ENCODE data around the gene FREM2.

The FREM2 gene

GRCh38 chr13:38680912-38681311 is 6.0 kb upstream of the FREM2 start:
- no peak for DNase-seq
- Histone ChIP-seq H3K9me3 (ENCODE audit: insufficient read depth, low read depth, low read length) (no peaks in the 10 kb centered on the region), H4K12ac (ENCODE audit: low read depth, low read length) (no peak overlapping the region), H3K27ac (ENCODE audit: low read depth, low read length) (no peak overlapping the region), H3K79me2 (ENCODE audit: control insufficient read depth, insufficient read depth, low read length, poor library complexity) (peaks cover 2% of the 10 kb centered on the region), H2BK5ac (ENCODE audit: low read depth, low read length, poor library complexity) (peak overlapping the region; percentile 54), H2AK5ac (ENCODE audit: low read length) (peak overlapping the region; percentile 68), H3K4me3 (ENCODE audit: low read depth, low read length) (no peak overlapping the region), H2BK12ac (ENCODE audit: low read length) (peak overlapping the region; percentile 86), H2AFZ (ENCODE audit: insufficient read depth, low read length, poor library complexity) (no peak overlapping the region), H2BK120ac (ENCODE audit: insufficient read depth, low read length, poor library complexity) (peak overlapping the region; percentile 93), H3K14ac (ENCODE audit: low read length) (peak overlapping the region; percentile 77), H3K4me1 (ENCODE audit: control insufficient read depth in 1 of 2, insufficient read depth in 2 of 2, low read length in 2 of 2) (peaks cover 5 to 17% of the 10 kb centered on the region in 2 experiments), H3K18ac (ENCODE audit: low read length) (peak overlapping the region; percentile 50), H3K79me1 (ENCODE audit: low read length) (peaks cover 13% of the 10 kb centered on the region), H4K91ac (ENCODE audit: low read depth, low read length) (peak overlapping the region; percentile 85), H4K8ac (ENCODE audit: low read depth, low read length) (peak overlapping the region; percentile 11), H3K23ac (ENCODE audit: low read length) (no peak overlapping the region), H3K4me2 (ENCODE audit: low read length) (no peak overlapping the region), H3K9ac (ENCODE audit: low read length) (no peak overlapping the region), H3K4ac (ENCODE audit: low read depth, low read length) (peak overlapping the region; percentile 64), H3K36me3 (ENCODE audit: control insufficient read depth in 1 of 2, insufficient read depth in 2 of 2, low read length in 2 of 2) (peaks cover 0 to 2% of the 10 kb centered on the region in 2 experiments), H3K27me3 (ENCODE audit: insufficient read depth, low read length) (no peaks in the 10 kb centered on the region)
- WGBS (ENCODE audit: extremely low coverage, insufficient coverage, insufficient read length): no CpG with 5 or more reads among the region's 1 CpG

- DNase-seq: peak; percentile 27 to 88
- Histone ChIP-seq H3K4me3 (ENCODE audit: low read depth, low read length) (no peak overlapping the region), H3K23ac (ENCODE audit: low read length) (no peak overlapping the region), H3K18ac (ENCODE audit: low read length) (no peak overlapping the region), H3K36me3 (ENCODE audit: control insufficient read depth in 1 of 2, insufficient read depth in 2 of 2, low read length in 2 of 2) (peaks cover 16 to 18% of the 10 kb centered on the region in 2 experiments), H2BK12ac (ENCODE audit: low read length) (no peak overlapping the region), H3K9ac (ENCODE audit: low read length) (no peak overlapping the region), H4K8ac (ENCODE audit: low read depth, low read length) (no peak overlapping the region), H3K79me2 (ENCODE audit: control insufficient read depth, insufficient read depth, low read length, poor library complexity) (peaks cover 27% of the 10 kb centered on the region), H3K79me1 (ENCODE audit: low read length) (peaks cover 25% of the 10 kb centered on the region), H4K91ac (ENCODE audit: low read depth, low read length) (no peak overlapping the region), H2BK120ac (ENCODE audit: insufficient read depth, low read length, poor library complexity) (no peak overlapping the region), H2BK5ac (ENCODE audit: low read depth, low read length, poor library complexity) (no peak overlapping the region), H3K4ac (ENCODE audit: low read depth, low read length) (no peak overlapping the region), H4K12ac (ENCODE audit: low read depth, low read length) (no peak overlapping the region), H2AFZ (ENCODE audit: insufficient read depth, low read length, poor library complexity) (no peak overlapping the region), H3K9me3 (ENCODE audit: insufficient read depth, low read depth, low read length) (peaks cover 8% of the 10 kb centered on the region), H3K27ac (ENCODE audit: low read depth, low read length) (no peak overlapping the region), H3K4me1 (ENCODE audit: control insufficient read depth in 1 of 2, insufficient read depth in 2 of 2, low read length in 2 of 2) (peaks cover 17 to 25% of the 10 kb centered on the region in 2 experiments), H3K27me3 (ENCODE audit: insufficient read depth, low read length) (no peaks in the 10 kb centered on the region), H3K14ac (ENCODE audit: low read length) (no peak overlapping the region), H2AK5ac (ENCODE audit: low read length) (no peak overlapping the region), H3K4me2 (ENCODE audit: low read length) (no peak overlapping the region)
Measured at GRCh38 chr13:38684714-38685113, 2.2 kb upstream of the FREM2 start.

- no peak overlapping the region for H4K91ac ChIP-seq (ENCODE audit: low read depth, low read length)
- DNase-seq: peak in 1 of 2 donors; percentile 5
- no peak overlapping the region for H3K9ac ChIP-seq (ENCODE audit: low read length)
- H3K27ac ChIP-seq (ENCODE audit: low read depth, low read length): peak overlapping the region; percentile 94
- H3K9me3 ChIP-seq (ENCODE audit: insufficient read depth, low read depth, low read length): peaks cover 11% of the 10 kb centered on the region
- H3K4ac ChIP-seq (ENCODE audit: low read depth, low read length): no peak overlapping the region
- peaks cover 20 to 23% of the 10 kb centered on the region in 2 experiments for H3K36me3 ChIP-seq (ENCODE audit: control insufficient read depth in 1 of 2, insufficient read depth in 2 of 2, low read length in 2 of 2)
- no peak overlapping the region for H2BK12ac ChIP-seq (ENCODE audit: low read length)
- peaks cover 20% of the 10 kb centered on the region in 2 experiments for H3K4me1 ChIP-seq (ENCODE audit: control insufficient read depth in 1 of 2, insufficient read depth in 2 of 2, low read length in 2 of 2)
- no peak overlapping the region for H2BK120ac ChIP-seq (ENCODE audit: insufficient read depth, low read length, poor library complexity)
- no peak overlapping the region for H3K23ac ChIP-seq (ENCODE audit: low read length)
- H3K27me3 ChIP-seq (ENCODE audit: insufficient read depth, low read length): no peaks in the 10 kb centered on the region
- H2BK5ac ChIP-seq (ENCODE audit: low read depth, low read length, poor library complexity): peak overlapping the region; percentile 52
- H3K4me3 ChIP-seq (ENCODE audit: low read depth, low read length): no peak overlapping the region
- peaks cover 27% of the 10 kb centered on the region for H3K79me2 ChIP-seq (ENCODE audit: control insufficient read depth, insufficient read depth, low read length, poor library complexity)
- H4K8ac ChIP-seq (ENCODE audit: low read depth, low read length): no peak overlapping the region
- no peak overlapping the region for H3K14ac ChIP-seq (ENCODE audit: low read length)
- H2AFZ ChIP-seq (ENCODE audit: insufficient read depth, low read length, poor library complexity): no peak overlapping the region
- peak overlapping the region; percentile 24 for H3K4me2 ChIP-seq (ENCODE audit: low read length)
- no peak overlapping the region for H3K18ac ChIP-seq (ENCODE audit: low read length)
- WGBS (ENCODE audit: extremely low coverage, insufficient coverage, insufficient read length): no CpG with 5 or more reads among the region's 2 CpGs
- H3K79me1 ChIP-seq (ENCODE audit: low read length): peaks cover 25% of the 10 kb centered on the region
- no peak overlapping the region for H2AK5ac ChIP-seq (ENCODE audit: low read length)
- H4K12ac ChIP-seq (ENCODE audit: low read depth, low read length): no peak overlapping the region
Measured at GRCh38 chr13:38685431-38685830, 1.4 kb upstream of the FREM2 start.

- Histone ChIP-seq H2AFZ (ENCODE audit: insufficient read depth, low read length, poor library complexity) (peak overlapping the region; percentile 56), H3K14ac (ENCODE audit: low read length) (no peak overlapping the region), H2BK12ac (ENCODE audit: low read length) (peak overlapping the region; percentile 63), H4K91ac (ENCODE audit: low read depth, low read length) (peak overlapping the region; percentile 90), H3K9ac (ENCODE audit: low read length) (no peak overlapping the region), H3K18ac (ENCODE audit: low read length) (no peak overlapping the region), H3K23ac (ENCODE audit: low read length) (no peak overlapping the region), H3K79me2 (ENCODE audit: control insufficient read depth, insufficient read depth, low read length, poor library complexity) (peaks cover 26% of the 10 kb centered on the region), H3K9me3 (ENCODE audit: insufficient read depth, low read depth, low read length) (peaks cover 11% of the 10 kb centered on the region), H3K4me3 (ENCODE audit: low read depth, low read length) (peak overlapping the region; percentile 90), H3K79me1 (ENCODE audit: low read length) (peaks cover 20% of the 10 kb centered on the region), H4K8ac (ENCODE audit: low read depth, low read length) (peak overlapping the region; percentile 51), H2AK5ac (ENCODE audit: low read length) (no peak overlapping the region), H3K4me1 (ENCODE audit: control insufficient read depth in 1 of 2, insufficient read depth in 2 of 2, low read length in 2 of 2) (peaks cover 15 to 19% of the 10 kb centered on the region in 2 experiments), H3K27ac (ENCODE audit: low read depth, low read length) (peak overlapping the region; percentile 94), H4K12ac (ENCODE audit: low read depth, low read length) (no peak overlapping the region), H3K27me3 (ENCODE audit: insufficient read depth, low read length) (no peaks in the 10 kb centered on the region), H3K36me3 (ENCODE audit: control insufficient read depth in 1 of 2, insufficient read depth in 2 of 2, low read length in 2 of 2) (peaks cover 19 to 28% of the 10 kb centered on the region in 2 experiments), H2BK120ac (ENCODE audit: insufficient read depth, low read length, poor library complexity) (peak overlapping the region; percentile 93), H3K4ac (ENCODE audit: low read depth, low read length) (no peak overlapping the region), H2BK5ac (ENCODE audit: low read depth, low read length, poor library complexity) (peak overlapping the region; percentile 89), H3K4me2 (ENCODE audit: low read length) (peak overlapping the region; percentile 77)
- peak; percentile 92 to 99 for DNase-seq
- no CpG with 5 or more reads among the region's 14 CpGs for WGBS (ENCODE audit: extremely low coverage, insufficient coverage, insufficient read length)
Measured at GRCh38 chr13:38685974-38686576, 802 bp upstream of the FREM2 start.

Measured in trophoblast cell (in vitro differentiated cells and primary cell).